H1 (cell line): ENCODE results near the gene SEMA6D. TPM values are rescaled to one million over a fixed set of nuclear protein-coding genes. Genes with fewer than 3 reads are reported as not detected.

Source experiments
- CREB1 ChIP-seq: IDR thresholded peaks from 2 replicates; pipeline ENCODE4 v1.6.1; 2012; ENCODE audit warnings: inconsistent platforms
- EZH2 ChIP-seq: fragments of 200-600 bp; sonication (generic); IDR thresholded peaks from 2 replicates; pipeline ENCODE4 v1.7.1; 2012; ENCODE audit warnings: low read depth, mild to moderate bottlenecking, moderate library complexity, low read length, inconsistent platforms; ENCODE audit not compliant: severe bottlenecking
- polyA plus RNA-seq, 7 experiments: library from polyadenylated mRNA; depleted of rRNA in 3 of 7; stranded (reverse) in 5 of 7; unstranded in 2 of 7; fragments of >200 nt in 5 of 7; fragments of 200-250 nt in 2 of 7; gene quantifications; 1 replicate in 5 of 7; 2 replicates in 1 of 7; 4 replicates in 1 of 7; pipeline versions ENCODE4 v1.2.1 to v1.2.3, GENCODE V29; 2011 to 2013; ENCODE audit warnings: missing spikeins in 2 of 7, mixed read lengths in 2 of 7
- total RNA-seq: library from RNA; stranded (reverse); fragmentation: NEBNext Ultra II Directional; extraction: Animal tissue kit (Norgen Biotek cat#: 25700); gene quantifications from 2 replicates; pipeline ENCODE4 v1.2.1, GENCODE V29; 2021
- TF ChIP-seq, protein P1 (sequence below): IDR thresholded peaks from 2 replicates; pipeline ENCODE4 v1.6.1; 2011; ENCODE audit warnings: low read length, improper control_type of control experiment

Gene SEMA6D
- total and polyA plus RNA-seq, 2 of the 8 experiments (the other 6 are each of a cell fraction or from before 2014, with no cell fraction given), result 2.2 to 3.8 TPM

DNA sequence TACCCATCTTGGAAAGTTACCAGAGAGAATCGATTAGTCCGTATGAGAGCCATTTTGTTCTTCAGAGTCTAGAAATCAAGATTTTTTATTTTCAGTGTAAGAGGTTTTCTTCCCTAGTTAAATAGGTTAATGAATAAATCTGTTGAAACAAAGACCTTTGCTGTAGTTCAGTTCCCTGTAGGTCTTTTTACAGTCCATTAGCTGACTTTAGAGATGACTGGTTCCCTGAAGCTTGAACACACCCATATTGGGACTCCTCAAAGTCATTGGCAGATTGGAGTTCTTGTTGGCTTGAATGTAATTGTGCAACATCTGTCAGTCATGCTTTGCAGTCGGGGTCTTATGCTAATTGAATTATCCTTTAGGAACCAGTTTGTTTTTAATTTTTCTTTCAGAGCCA is 45.3 kb downstream of the SEMA6D start (continued):
- TF ChIP-seq, protein P1, sequence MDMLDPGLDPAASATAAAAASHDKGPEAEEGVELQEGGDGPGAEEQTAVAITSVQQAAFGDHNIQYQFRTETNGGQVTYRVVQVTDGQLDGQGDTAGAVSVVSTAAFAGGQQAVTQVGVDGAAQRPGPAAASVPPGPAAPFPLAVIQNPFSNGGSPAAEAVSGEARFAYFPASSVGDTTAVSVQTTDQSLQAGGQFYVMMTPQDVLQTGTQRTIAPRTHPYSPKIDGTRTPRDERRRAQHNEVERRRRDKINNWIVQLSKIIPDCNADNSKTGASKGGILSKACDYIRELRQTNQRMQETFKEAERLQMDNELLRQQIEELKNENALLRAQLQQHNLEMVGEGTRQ, result no peak
- TF ChIP-seq EZH2 (no peak), CREB1 (no peak)
